NT2/D1 (cell line): ENCODE results near the gene PGP.

Source experiments
- DNase-seq: peaks from one replicate; pipeline ENCODE4 v3.0.0-alpha.2; 2011; ENCODE audit warnings: low read depth, low spot score
- H3K27me3 ChIP-seq: 2 replicates; pipeline ENCODE4 v1.6.0; 2011; ENCODE audit warnings: mild to moderate bottlenecking; ENCODE audit not compliant: insufficient read length, insufficient read depth
- H3K36me3 ChIP-seq: 2 replicates; pipeline ENCODE4 v1.6.1; 2011; ENCODE audit warnings: mild to moderate bottlenecking, low read length, mixed read lengths; ENCODE audit not compliant: insufficient read depth, insufficient read length
- H3K4me1 ChIP-seq: 2 replicates; pipeline ENCODE4 v1.5.1; 2011; ENCODE audit not compliant: insufficient read depth, insufficient read length
- H3K4me3 ChIP-seq: 2 replicates; pipeline ENCODE4 v1.5.1; 2011; ENCODE audit warnings: low read depth; ENCODE audit not compliant: insufficient read length
- H3K9ac ChIP-seq: 2 replicates; pipeline ENCODE4 v1.6.0; 2011; ENCODE audit warnings: low read depth; ENCODE audit not compliant: insufficient read length
- H3K9me3 ChIP-seq: 2 replicates; pipeline ENCODE4 v1.5.1; 2011; ENCODE audit warnings: mild to moderate bottlenecking, low read length; ENCODE audit not compliant: insufficient read depth
- SUZ12 ChIP-seq: IDR thresholded peaks from 2 replicates; pipeline ENCODE4 v1.6.1; 2011; ENCODE audit not compliant: insufficient read length, insufficient read depth; ENCODE audit errors: extremely low read depth
- YY1 ChIP-seq: IDR thresholded peaks from 2 replicates; pipeline ENCODE4 v1.6.1; 2011; ENCODE audit not compliant: insufficient read length, insufficient read depth
- ZNF274 ChIP-seq: IDR thresholded peaks from 2 replicates; pipeline ENCODE4 v1.6.1; 2011; ENCODE audit warnings: mild to moderate bottlenecking, low read depth, low read length

Gene PGP

GRCh38 chr16:2195322-2196161, 19.1 kb downstream of the PGP start:
- H3K4me3 ChIP-seq: peak overlapping the region; percentile 38
- no peaks in the 10 kb centered on the region for H3K36me3 ChIP-seq
- DNase-seq: no peak
- peaks cover 30% of the 10 kb centered on the region for H3K4me1 ChIP-seq
- no peak for TF ChIP-seq YY1
- TF ChIP-seq ZNF274: no peak
- no peak for TF ChIP-seq SUZ12
- 0 out of 2 replicates have a peak, but pooled peaks cover 5% of the 10 kb centered on the region for H3K9me3 ChIP-seq
- H3K9ac ChIP-seq: peak overlapping the region; percentile 69
- peaks cover 46% of the 10 kb centered on the region for H3K27me3 ChIP-seq

DNA sequence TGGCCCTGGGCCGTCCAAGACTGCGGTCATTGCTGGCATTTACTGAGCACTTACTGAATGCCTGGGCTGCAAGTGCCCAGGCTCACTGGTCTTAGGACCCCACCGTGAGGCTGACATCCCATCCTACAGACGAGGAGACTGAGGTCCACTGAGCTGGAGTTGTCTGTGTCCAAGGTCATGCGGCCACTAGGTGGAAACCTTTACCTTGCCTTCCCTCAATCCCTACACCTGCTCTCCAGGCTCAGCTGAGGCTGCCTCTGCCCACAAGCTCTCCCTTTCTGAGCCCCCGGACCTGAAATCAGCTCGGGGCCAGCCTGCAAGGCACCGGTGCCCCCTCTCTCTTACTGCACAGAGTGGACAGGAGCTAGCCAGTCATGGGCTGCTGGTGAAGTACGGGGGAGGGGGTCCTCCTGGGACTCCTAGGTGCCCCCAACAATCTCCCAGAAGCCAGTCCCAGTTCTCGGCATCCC, 19.8 kb downstream of the PGP start:
- TF ChIP-seq SUZ12: no peak
- TF ChIP-seq ZNF274: no peak
- Histone ChIP-seq H3K36me3 (no peaks in the 10 kb centered on the region), H3K9me3 (no peaks in the 10 kb centered on the region), H3K4me3 (peak overlapping the region; percentile 38), H3K9ac (no peak overlapping the region), H3K27me3 (peaks cover 46% of the 10 kb centered on the region), H3K4me1 (peaks cover 36% of the 10 kb centered on the region)
- peak; percentile 67 for DNase-seq

DNA sequence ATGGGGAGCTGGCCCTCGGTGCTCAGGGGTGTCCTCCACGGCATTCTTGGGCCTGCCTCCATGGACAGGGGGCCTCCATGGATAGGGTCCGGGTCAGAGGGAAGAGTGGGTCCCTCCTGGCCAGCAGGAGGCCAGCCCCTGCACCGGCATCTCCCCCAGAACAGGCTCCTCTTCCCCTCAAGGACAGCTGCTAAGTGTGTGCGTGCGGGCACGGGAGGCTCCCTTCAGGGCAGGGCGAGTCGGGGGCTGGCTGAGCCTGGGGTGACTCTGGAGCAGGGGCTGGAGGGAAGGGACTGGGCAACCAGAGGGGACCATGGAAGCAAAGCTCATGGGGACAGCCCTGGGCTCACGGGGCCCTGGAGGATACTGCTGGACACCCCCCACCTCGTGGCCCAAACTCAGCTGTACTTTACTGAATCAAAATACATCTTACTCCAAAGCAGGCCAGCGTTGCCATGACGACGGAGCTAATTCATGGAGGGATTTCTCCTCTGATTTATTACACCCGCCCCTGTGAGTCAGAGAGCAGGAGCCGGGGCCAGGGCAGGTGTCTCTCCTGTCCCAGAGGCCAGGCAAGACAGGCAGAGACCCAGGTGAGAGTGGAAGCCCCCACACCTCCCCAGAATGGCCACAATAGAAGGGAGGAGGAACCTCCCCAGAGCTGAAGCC, 20.3 kb downstream of the PGP start:
- Histone ChIP-seq H3K9me3 (no peaks in the 10 kb centered on the region), H3K4me1 (peaks cover 32% of the 10 kb centered on the region), H3K27me3 (peaks cover 45% of the 10 kb centered on the region), H3K4me3 (no peak overlapping the region), H3K9ac (peak overlapping the region; percentile 29), H3K36me3 (no peaks in the 10 kb centered on the region)
- DNase-seq: no peak
- TF ChIP-seq SUZ12 (no peak), YY1 (no peak), ZNF274 (no peak)

GRCh38 chr16:2191446-2191706, 23.3 kb downstream of the PGP start:
- TF ChIP-seq ZNF274 (no peak), YY1 (no peak), SUZ12 (no peak)
- Histone ChIP-seq H3K4me3 (no peak overlapping the region), H3K9ac (no peak overlapping the region)

DNA sequence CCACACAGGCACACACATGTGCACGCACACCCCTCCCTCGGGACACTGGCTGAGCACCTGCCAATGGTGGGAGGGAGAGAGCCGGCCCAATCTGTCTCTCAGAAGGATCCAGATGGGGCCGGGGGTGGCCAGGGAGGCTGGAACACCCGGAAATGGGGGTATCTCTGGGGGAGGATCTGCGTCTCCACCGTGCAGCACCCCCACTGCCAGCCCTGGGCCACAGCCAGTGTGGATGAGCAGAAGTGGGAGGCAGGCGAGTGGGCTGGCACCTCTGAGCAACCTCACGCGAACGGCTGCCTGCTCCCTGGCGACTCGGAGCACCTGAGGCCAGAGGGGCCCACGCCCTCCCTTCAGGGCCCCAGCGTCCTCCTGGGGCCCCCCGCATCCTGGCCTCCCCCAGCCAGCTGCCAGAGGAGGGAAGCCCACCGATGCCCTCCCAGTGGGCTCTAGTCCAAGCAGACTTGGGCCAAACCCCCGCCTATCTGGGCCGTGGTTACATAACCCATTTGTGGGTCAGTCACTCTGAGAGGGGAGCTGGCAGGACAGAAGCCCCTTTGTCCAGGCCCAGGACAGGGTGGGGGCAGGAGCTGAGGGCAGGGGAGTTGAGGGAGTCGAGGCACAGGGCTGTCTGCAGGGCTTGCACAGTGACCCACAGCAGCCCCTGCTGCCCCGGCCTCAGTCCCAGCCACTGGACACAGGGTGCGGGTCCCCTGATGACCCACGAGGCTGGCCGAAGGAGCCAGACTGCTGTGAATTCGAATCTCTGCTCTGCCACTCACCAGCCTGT, 23.8 kb downstream of the PGP start:
- peak overlapping the region; percentile 61 for H3K9ac ChIP-seq

More at GRCh38 chr16:2191446-2191706, 23.3 kb downstream of the PGP start:
- no peak for DNase-seq
- H3K4me1 ChIP-seq: peaks cover 29% of the 10 kb centered on the region
- no peaks in the 10 kb centered on the region for H3K9me3 ChIP-seq
- peaks cover 19% of the 10 kb centered on the region for H3K27me3 ChIP-seq
- no peaks in the 10 kb centered on the region for H3K36me3 ChIP-seq

DNA sequence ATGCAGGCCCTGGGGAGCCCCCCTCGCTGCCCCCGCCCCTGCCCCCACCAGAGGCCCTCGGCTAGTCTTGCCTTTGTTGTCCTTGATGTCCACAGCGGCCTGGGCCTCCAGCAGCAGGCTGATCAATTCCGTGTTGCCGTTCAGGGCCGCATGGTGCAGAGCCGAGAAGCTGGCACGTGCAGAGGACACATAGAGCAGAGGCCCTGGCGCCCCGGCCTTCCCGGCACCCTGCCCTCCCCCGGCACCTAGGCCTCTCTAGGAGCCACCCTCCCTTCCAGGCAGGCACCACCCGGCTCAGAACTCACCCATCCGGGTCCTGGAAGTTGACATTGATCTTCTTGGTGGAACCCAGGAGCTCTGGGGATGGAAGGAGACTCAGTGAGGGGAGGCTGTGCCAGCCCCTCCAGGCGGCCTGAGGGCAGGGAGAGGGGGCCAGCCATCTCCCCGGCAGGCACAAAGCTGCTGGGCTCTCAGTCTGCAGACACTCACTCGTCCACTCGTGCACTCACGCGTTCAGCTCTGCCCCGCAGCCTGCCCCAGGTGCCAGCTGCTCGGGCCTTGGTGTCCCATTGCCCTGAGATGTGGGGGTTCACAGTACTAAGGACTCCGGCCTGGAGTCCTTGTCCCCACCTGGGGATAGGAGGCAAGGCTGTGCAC, 24.5 kb downstream of the PGP start:
- DNase-seq: no peak
- no peak for TF ChIP-seq SUZ12
- no peak for TF ChIP-seq YY1
- no peak for TF ChIP-seq ZNF274
- Histone ChIP-seq H3K36me3 (no peaks in the 10 kb centered on the region), H3K27me3 (peaks cover 11% of the 10 kb centered on the region), H3K9me3 (no peaks in the 10 kb centered on the region), H3K9ac (peak overlapping the region; percentile 61), H3K4me3 (no peak overlapping the region), H3K4me1 (peaks cover 27% of the 10 kb centered on the region)

More for the DNA sequence above, 23.8 kb downstream of the PGP start:
- Histone ChIP-seq H3K27me3 (peaks cover 18% of the 10 kb centered on the region), H3K36me3 (no peaks in the 10 kb centered on the region), H3K4me1 (peaks cover 31% of the 10 kb centered on the region), H3K9me3 (no peaks in the 10 kb centered on the region), H3K4me3 (no peak overlapping the region)
- no peak for DNase-seq
- TF ChIP-seq ZNF274: no peak
